ENCODE measurements around the gene PSMD8. TPM values are rescaled to one million over a fixed set of nuclear protein-coding genes. Genes with fewer than 3 reads are reported as not detected.

PSMD8 gene
- total RNA-seq, 1 experiment from 2014 or later = 222 TPM

GRCh38 chr19:38358071-38358470 lies 16.3 kb upstream of the PSMD8 start:
- Histone ChIP-seq H3F3A (ENCODE audit: insufficient read depth, low read depth) (peaks cover 2% of the 10 kb centered on the region; the same call in 1 of the 2 replicates), H3K79me2 (ENCODE audit: low read depth) (no peaks in the 10 kb centered on the region), H4K20me1 (ENCODE audit: insufficient read depth) (no peaks in the 10 kb centered on the region), H3K9me3 (ENCODE audit: insufficient read depth, low read depth) (no peaks in the 10 kb centered on the region), H3K4me1 (replicated peaks; ENCODE audit: insufficient read depth) (peaks cover 4% of the 10 kb centered on the region; the same call in 1 of the 2 replicates), H3K27me3 (ENCODE audit: insufficient read depth, low read depth) (peaks cover 36% of the 10 kb centered on the region; the same call in 1 of the 2 replicates), H2AFZ (no peak overlapping the region), H3K9me2 (ENCODE audit: insufficient read depth) (no peaks in the 10 kb centered on the region), H3K4me2 (no peak overlapping the region), H3K36me3 (ENCODE audit: low read depth) (no peaks in the 10 kb centered on the region), H3K4me3 (no peak overlapping the region), H3K27ac (no peak overlapping the region)
- no peak for TF ChIP-seq EZH2 (IDR thresholded peaks at IDR 0.05; ENCODE audit: low read depth)
- TF ChIP-seq, protein P1, sequence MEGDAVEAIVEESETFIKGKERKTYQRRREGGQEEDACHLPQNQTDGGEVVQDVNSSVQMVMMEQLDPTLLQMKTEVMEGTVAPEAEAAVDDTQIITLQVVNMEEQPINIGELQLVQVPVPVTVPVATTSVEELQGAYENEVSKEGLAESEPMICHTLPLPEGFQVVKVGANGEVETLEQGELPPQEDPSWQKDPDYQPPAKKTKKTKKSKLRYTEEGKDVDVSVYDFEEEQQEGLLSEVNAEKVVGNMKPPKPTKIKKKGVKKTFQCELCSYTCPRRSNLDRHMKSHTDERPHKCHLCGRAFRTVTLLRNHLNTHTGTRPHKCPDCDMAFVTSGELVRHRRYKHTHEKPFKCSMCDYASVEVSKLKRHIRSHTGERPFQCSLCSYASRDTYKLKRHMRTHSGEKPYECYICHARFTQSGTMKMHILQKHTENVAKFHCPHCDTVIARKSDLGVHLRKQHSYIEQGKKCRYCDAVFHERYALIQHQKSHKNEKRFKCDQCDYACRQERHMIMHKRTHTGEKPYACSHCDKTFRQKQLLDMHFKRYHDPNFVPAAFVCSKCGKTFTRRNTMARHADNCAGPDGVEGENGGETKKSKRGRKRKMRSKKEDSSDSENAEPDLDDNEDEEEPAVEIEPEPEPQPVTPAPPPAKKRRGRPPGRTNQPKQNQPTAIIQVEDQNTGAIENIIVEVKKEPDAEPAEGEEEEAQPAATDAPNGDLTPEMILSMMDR (conservative IDR thresholded peaks at IDR 0.05) = no peak
- CTCF ChIA-PET = interaction anchor here (0.6 kb wide), 1 partner anchor 45 kb away, joined by 5 read pairs; the partner anchor contains the start of gene FAM98C
- POLR2A ChIA-PET (ENCODE audit: unreplicated experiment) = interaction anchor here (0.6 to 0.8 kb wide), 2 partner anchors 30 to 335 kb away, joined by 4 to 12 read pairs; partner anchors contain the start of gene GGN
- no peak for DNase-seq
- no TSS peak for BruUV-seq (replicated peaks)
- intact Hi-C loops (cut with micrococcal nuclease; ENCODE audit: unreplicated experiment) = no loop called here

GRCh38 chr19:38359242-38360021 lies 14.9 kb upstream of the PSMD8 start:
- CTCF ChIA-PET = interaction anchor here (0.6 to 0.9 kb wide), 2 partner anchors 14 to 44 kb away, joined by 3 read pairs; partner anchors contain the start of gene FAM98C

GRCh38 chr19:38360351-38360750 lies 14.0 kb upstream of the PSMD8 start:
- no peaks in the 10 kb centered on the region for H4K20me1 ChIP-seq (ENCODE audit: insufficient read depth)
- H3K4me3 ChIP-seq = no peak overlapping the region
- no peaks in the 10 kb centered on the region for H3K9me3 ChIP-seq (ENCODE audit: insufficient read depth, low read depth)
- no peaks in the 10 kb centered on the region for H3K36me3 ChIP-seq (ENCODE audit: low read depth)
- BruUV-seq (replicated peaks) = no TSS peak
- CTCF ChIA-PET = no interaction called here
- H3K79me2 ChIP-seq (ENCODE audit: low read depth) = no peaks in the 10 kb centered on the region
- POLR2A ChIA-PET (ENCODE audit: unreplicated experiment) = interaction anchor here (0.6 kb wide), 1 partner anchor 23 kb away, joined by 7 read pairs; no protein-coding TSS in a partner anchor
- intact Hi-C loops (cut with micrococcal nuclease; ENCODE audit: unreplicated experiment) = no loop called here
- H3K9me2 ChIP-seq (ENCODE audit: insufficient read depth) = no peaks in the 10 kb centered on the region
- TF ChIP-seq EZH2 (IDR thresholded peaks at IDR 0.05; ENCODE audit: low read depth) = no peak
- TF ChIP-seq, protein P1 (conservative IDR thresholded peaks at IDR 0.05) = no peak
- no peak overlapping the region for H2AFZ ChIP-seq
- no peak overlapping the region for H3K27ac ChIP-seq
- no peak overlapping the region for H3K4me2 ChIP-seq
- H3K27me3 ChIP-seq (ENCODE audit: insufficient read depth, low read depth) = peaks cover 41% of the 10 kb centered on the region; the same call in 1 of the 2 replicates
- no peak for DNase-seq
- peaks cover 2% of the 10 kb centered on the region; the same call in 1 of the 2 replicates for H3F3A ChIP-seq (ENCODE audit: insufficient read depth, low read depth)
- H3K4me1 ChIP-seq (replicated peaks; ENCODE audit: insufficient read depth) = peaks cover 6% of the 10 kb centered on the region; the same call in 1 of the 2 replicates

More at GRCh38 chr19:38359242-38360021, 14.9 kb upstream of the PSMD8 start:
- peaks cover 6% of the 10 kb centered on the region; the same call in 1 of the 2 replicates for H3K4me1 ChIP-seq (replicated peaks; ENCODE audit: insufficient read depth)
- intact Hi-C loops (cut with micrococcal nuclease; ENCODE audit: unreplicated experiment) = no loop called here
- H3K79me2 ChIP-seq (ENCODE audit: low read depth) = no peaks in the 10 kb centered on the region
- H3K9me2 ChIP-seq (ENCODE audit: insufficient read depth) = no peaks in the 10 kb centered on the region
- peaks cover 2% of the 10 kb centered on the region; the same call in 1 of the 2 replicates for H3F3A ChIP-seq (ENCODE audit: insufficient read depth, low read depth)
- H3K4me3 ChIP-seq = no peak overlapping the region
- H3K27ac ChIP-seq = no peak overlapping the region
- no peak for DNase-seq
- H3K27me3 ChIP-seq (ENCODE audit: insufficient read depth, low read depth) = peaks cover 36% of the 10 kb centered on the region; the same call in 1 of the 2 replicates
- H2AFZ ChIP-seq = no peak overlapping the region
- POLR2A ChIA-PET (ENCODE audit: unreplicated experiment) = interaction anchor here (0.7 kb wide), 1 partner anchor 143 kb away, joined by 3 read pairs; no protein-coding TSS in a partner anchor
- no peaks in the 10 kb centered on the region for H4K20me1 ChIP-seq (ENCODE audit: insufficient read depth)
- no peaks in the 10 kb centered on the region for H3K9me3 ChIP-seq (ENCODE audit: insufficient read depth, low read depth)
- no TSS peak for BruUV-seq (replicated peaks)
- TF ChIP-seq, protein P1 (conservative IDR thresholded peaks at IDR 0.05) = no peak
- no peak for TF ChIP-seq EZH2 (IDR thresholded peaks at IDR 0.05; ENCODE audit: low read depth)
- H3K4me2 ChIP-seq = no peak overlapping the region
- H3K36me3 ChIP-seq (ENCODE audit: low read depth) = no peaks in the 10 kb centered on the region
